Kidney (tissue), 14 donors: ENCODE measurements around the gene NRXN3. TPM values are rescaled to one million over a fixed set of nuclear protein-coding genes. Genes with fewer than 3 reads are reported as not detected.

ENCODE experiments used
- DNase-seq, 5 donors: peaks; one replicate each; pipeline ENCODE4 v3.0.0-alpha.2; 2013 to 2020
- FAIRE-seq: peaks from 2 replicates; lab custom pipeline; 2012; peaks lifted over from hg19 to GRCh38; lab: Jason Lieb, UNC
- H3K27ac ChIP-seq, 2 donors: one replicate each; pipeline ENCODE4 v1.7.0; 2013; ENCODE audit warnings: low read depth in 2 of 2, low read length in 2 of 2, inconsistent platforms in 1 of 2
- H3K27me3 ChIP-seq: one replicate; pipeline ENCODE4 v1.7.1; 2013; ENCODE audit warnings: low read length, inconsistent platforms; ENCODE audit not compliant: control insufficient read depth, insufficient read depth
- H3K36me3 ChIP-seq, 3 donors: one replicate each; pipeline versions ENCODE4 v1.7.0 to v1.7.1; 2013; ENCODE audit warnings: low read length in 3 of 3, control low read depth in 1 of 3, inconsistent platforms in 1 of 3; ENCODE audit not compliant: insufficient read depth in 3 of 3, control insufficient read depth in 2 of 3
- H3K4me1 ChIP-seq, 3 donors: one replicate each; pipeline versions ENCODE4 v1.7.0 to v1.7.1; 2013; ENCODE audit warnings: low read length in 3 of 3, inconsistent platforms in 1 of 3, low read depth in 1 of 3; ENCODE audit not compliant: control insufficient read depth in 2 of 3, insufficient read depth in 2 of 3
- H3K4me3 ChIP-seq, 3 donors: one replicate each; pipeline versions ENCODE4 v1.7.0 to v1.8.1; 2013; ENCODE audit warnings: low read length in 3 of 3, control low read depth in 1 of 3, inconsistent platforms in 1 of 3
- H3K9ac ChIP-seq, 3 donors: one replicate each; pipeline versions ENCODE4 v1.7.0 to v1.7.1; 2013; ENCODE audit warnings: low read length in 3 of 3, control low read depth in 1 of 3, inconsistent platforms in 1 of 3
- H3K9me3 ChIP-seq, 3 donors: one replicate each; pipeline versions ENCODE4 v1.7.0 to v1.7.1; 2013; ENCODE audit warnings: low read length in 3 of 3, control low read depth in 1 of 3, inconsistent platforms in 1 of 3; ENCODE audit not compliant: control insufficient read depth in 2 of 3, insufficient read depth in 1 of 3
- intact Hi-C: fragments of 100-400 bp; cut with DNase I; formaldehyde crosslinking; loops from one replicate; pipeline ENCODE4 v1.11.1; 2022
- polyA plus RNA-seq: library from polyadenylated mRNA; stranded (reverse); fragments of 350-450 nt; fragmentation: Illumina TruSeq; extraction: RNeasy Lipid Tissue Mini Kit (QIAGEN cat#74804); gene quantifications from one replicate; pipeline ENCODE4 v1.2.3, GENCODE V29; 2014; ENCODE audit warnings: low read depth, low replicate concordance; ENCODE audit not compliant: insufficient read depth
- total RNA-seq: library from RNA; stranded (reverse); fragmentation: NEBNext Ultra II Directional; extraction: Animal tissue kit (Norgen Biotek cat#: 25700); gene quantifications from one replicate; pipeline ENCODE4 v1.2.1, GENCODE V29; 2021
- TF ChIP-seq, protein P1 (sequence below): IDR thresholded peaks from 3 replicates; pipeline ENCODE4 v1.5.1; 2012; ENCODE audit warnings: mild to moderate bottlenecking, moderate library complexity, borderline replicate concordance; ENCODE audit not compliant: insufficient read depth; ENCODE audit errors: extremely low read depth
- donor health status: control.
- donor health status: control.
- donor health status: control.
- donor health status: control.
- donor health status: control.
- donor health status: DM: yes; HTN: yes; CAD: no.
- donor health status: Normal renal cell carcinoma (clear cell type).

The NRXN3 gene
- total and polyA plus RNA-seq, 2 donors from 2014 or later, result 1.5 to 2.4 TPM

- intact Hi-C loops, result no loop called here
- Histone ChIP-seq H3K36me3 (no peaks in the 10 kb centered on the region), H3K27ac (no peak overlapping the region), H3K9me3 (no peaks in the 10 kb centered on the region), H3K9ac (no peak overlapping the region), H3K4me1 (no peaks in the 10 kb centered on the region), H3K27me3 (no peaks in the 10 kb centered on the region), H3K4me3 (no peak overlapping the region)
- FAIRE-seq (no peak), DNase-seq (no peak)
- TF ChIP-seq, protein P1, sequence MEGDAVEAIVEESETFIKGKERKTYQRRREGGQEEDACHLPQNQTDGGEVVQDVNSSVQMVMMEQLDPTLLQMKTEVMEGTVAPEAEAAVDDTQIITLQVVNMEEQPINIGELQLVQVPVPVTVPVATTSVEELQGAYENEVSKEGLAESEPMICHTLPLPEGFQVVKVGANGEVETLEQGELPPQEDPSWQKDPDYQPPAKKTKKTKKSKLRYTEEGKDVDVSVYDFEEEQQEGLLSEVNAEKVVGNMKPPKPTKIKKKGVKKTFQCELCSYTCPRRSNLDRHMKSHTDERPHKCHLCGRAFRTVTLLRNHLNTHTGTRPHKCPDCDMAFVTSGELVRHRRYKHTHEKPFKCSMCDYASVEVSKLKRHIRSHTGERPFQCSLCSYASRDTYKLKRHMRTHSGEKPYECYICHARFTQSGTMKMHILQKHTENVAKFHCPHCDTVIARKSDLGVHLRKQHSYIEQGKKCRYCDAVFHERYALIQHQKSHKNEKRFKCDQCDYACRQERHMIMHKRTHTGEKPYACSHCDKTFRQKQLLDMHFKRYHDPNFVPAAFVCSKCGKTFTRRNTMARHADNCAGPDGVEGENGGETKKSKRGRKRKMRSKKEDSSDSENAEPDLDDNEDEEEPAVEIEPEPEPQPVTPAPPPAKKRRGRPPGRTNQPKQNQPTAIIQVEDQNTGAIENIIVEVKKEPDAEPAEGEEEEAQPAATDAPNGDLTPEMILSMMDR, result no peak
Observed at GRCh38 chr14:78972440-78972839, 802.3 kb downstream of the NRXN3 start.

DNA sequence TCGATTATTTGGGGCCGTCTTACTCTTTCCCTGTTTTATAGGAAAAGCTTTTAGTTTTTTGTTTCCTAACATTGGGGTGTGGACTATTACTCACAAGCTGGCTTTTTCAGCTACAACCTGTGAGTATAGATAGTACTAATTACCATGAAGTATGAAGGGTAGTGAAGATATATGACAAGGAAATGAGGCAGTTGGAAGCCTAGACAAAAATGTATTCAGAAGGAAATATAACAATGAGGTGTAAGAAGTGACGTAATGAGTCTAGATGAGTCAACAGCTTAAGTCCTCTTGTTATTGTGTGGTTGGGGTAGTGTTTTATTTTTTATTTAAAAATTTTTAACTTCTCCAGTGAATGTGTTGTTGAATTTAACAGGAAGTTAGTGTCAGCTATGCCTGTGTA lies 804.5 kb downstream of the NRXN3 start:
- intact Hi-C loops, result no loop called here
- no peak overlapping the region for H3K9ac ChIP-seq
- H3K9me3 ChIP-seq, result no peaks in the 10 kb centered on the region
- H3K27me3 ChIP-seq, result no peaks in the 10 kb centered on the region
- no peak overlapping the region for H3K4me3 ChIP-seq
- H3K4me1 ChIP-seq, result no peaks in the 10 kb centered on the region
- FAIRE-seq (no peak), DNase-seq (no peak)
- no peak overlapping the region for H3K27ac ChIP-seq
- H3K36me3 ChIP-seq, result no peaks in the 10 kb centered on the region
- TF ChIP-seq, protein P1, result no peak

- Histone ChIP-seq H3K9ac (no peak overlapping the region), H3K36me3 (no peaks in the 10 kb centered on the region), H3K27ac (no peak overlapping the region), H3K4me3 (no peak overlapping the region), H3K9me3 (no peaks in the 10 kb centered on the region), H3K4me1 (no peaks in the 10 kb centered on the region), H3K27me3 (no peaks in the 10 kb centered on the region)
- FAIRE-seq, result no peak
- intact Hi-C loops, result no loop called here
- TF ChIP-seq, protein P1, result no peak
- peak in 2 of 5 donors; percentile 4 to 15 for DNase-seq
Observed at GRCh38 chr14:78975734-78976133, 805.6 kb downstream of the NRXN3 start.

- FAIRE-seq, result no peak
- intact Hi-C loops, result no loop called here
Observed at GRCh38 chr14:78978896-78979295, 808.7 kb downstream of the NRXN3 start.

More at GRCh38 chr14:78978896-78979295, 808.7 kb downstream of the NRXN3 start:
- Histone ChIP-seq H3K36me3 (no peaks in the 10 kb centered on the region), H3K27me3 (no peaks in the 10 kb centered on the region), H3K27ac (no peak overlapping the region), H3K4me3 (no peak overlapping the region), H3K9me3 (no peaks in the 10 kb centered on the region), H3K9ac (no peak overlapping the region), H3K4me1 (no peaks in the 10 kb centered on the region)
- TF ChIP-seq, protein P1, result no peak
- no peak for DNase-seq
